SK-N-SH (cell line): ENCODE measurements around the gene DDX46. TPM values are rescaled to one million over a fixed set of nuclear protein-coding genes. Genes with fewer than 3 reads are reported as not detected.

Source experiments
- CTCF ChIA-PET: fragments of 300-600, 350-600 bp; formaldehyde crosslinking; extraction: SDS; loops from one replicate; lab custom pipeline; 2021; lab: Yijun Ruan, JAX
- POLR2A ChIA-PET: fragments of 350-600 bp; sonication (Branson Sonifier 250); formaldehyde crosslinking; extraction: SDS; loops from one replicate; lab custom pipeline; 2020; ENCODE audit warnings: antibody characterized with exemption, inconsistent platforms; lab: Yijun Ruan, JAX
- DNase-seq: peaks from one replicate; pipeline ENCODE4 v3.0.0; 2012
- H2AFZ ChIP-seq: fragments of 200-600 bp; sonication (generic); 2 replicates; pipeline ENCODE4 v1.8.1; 2016; ENCODE audit warnings: antibody characterized with exemption, mild to moderate bottlenecking, low read depth
- H3F3A ChIP-seq: fragments of 200-600 bp; sonication (generic); replicated peaks from 2 replicates; pipeline ENCODE3; 2016; ENCODE audit warnings: antibody characterized with exemption, mild to moderate bottlenecking; ENCODE audit not compliant: insufficient read depth
- H3K27ac ChIP-seq, 2 experiments: fragments of 200-500 bp in 1 of 2; fragments of 200-600 bp in 1 of 2; sonication (Bioruptor generic) in 1 of 2; sonication (generic), shearing (Covaris generic) in 1 of 2; 2 replicates each; pipeline versions ENCODE4 v1.5.1 to v1.6.1; 2014 to 2016; ENCODE audit warnings: low read depth in 2 of 2, inconsistent platforms in 1 of 2, low read length in 1 of 2, mild to moderate bottlenecking in 1 of 2, mixed read lengths in 1 of 2
- H3K27me3 ChIP-seq: fragments of 200-600 bp; sonication (generic), shearing (Covaris generic); 2 replicates; pipeline ENCODE4 v1.6.1; 2016; ENCODE audit warnings: mixed run types; ENCODE audit not compliant: insufficient read depth
- H3K36me3 ChIP-seq, 2 experiments: fragments of 200-500 bp in 1 of 2; fragments of 200-600 bp in 1 of 2; sonication (Bioruptor generic) in 1 of 2; sonication (generic) in 1 of 2; replicated peaks in 1 of 2; 2 replicates each; pipeline versions ENCODE3 to v1.5.1; 2014 to 2016; ENCODE audit warnings: low read length in 1 of 2, mild to moderate bottlenecking in 1 of 2; ENCODE audit not compliant: insufficient read depth in 2 of 2, control insufficient read depth in 1 of 2
- H3K4me1 ChIP-seq, 2 experiments: fragments of 200-500 bp in 1 of 2; fragments of 200-600 bp in 1 of 2; sonication (Bioruptor generic) in 1 of 2; sonication (generic), shearing (Covaris generic) in 1 of 2; 2 replicates each; pipeline versions ENCODE4 v1.5.1 to v1.6.1; 2014 to 2016; ENCODE audit warnings: low read depth in 1 of 2, low read length in 1 of 2, mixed run types in 1 of 2; ENCODE audit not compliant: insufficient read depth in 2 of 2, control insufficient read depth in 1 of 2
- H3K4me2 ChIP-seq: fragments of 200-600 bp; sonication (generic), shearing (Covaris generic); 2 replicates; pipeline ENCODE4 v1.6.1; 2017; ENCODE audit warnings: mixed run types
- H3K4me3 ChIP-seq, 2 experiments: fragments of 200-500 bp in 1 of 2; fragments of 200-600 bp in 1 of 2; sonication (Bioruptor generic) in 1 of 2; sonication (generic), shearing (Covaris generic) in 1 of 2; 2 replicates each; pipeline versions ENCODE4 v1.5.1 to v1.8.1; 2014 to 2016; ENCODE audit warnings: low read depth in 2 of 2, inconsistent platforms in 1 of 2, low read length in 1 of 2, mild to moderate bottlenecking in 1 of 2, mixed read lengths in 1 of 2, moderate library complexity in 1 of 2
- H3K79me2 ChIP-seq: fragments of 200-600 bp; sonication (generic); 2 replicates; pipeline ENCODE4 v1.8.1; 2017; ENCODE audit warnings: mild to moderate bottlenecking; ENCODE audit not compliant: insufficient read depth
- H3K9ac ChIP-seq: fragments of 200-600 bp; sonication (generic); 2 replicates; pipeline ENCODE4 v1.6.1; 2017; ENCODE audit warnings: mixed run types
- H3K9me2 ChIP-seq: fragments of 200-600 bp; sonication (generic); 2 replicates; pipeline ENCODE4 v1.6.1; 2017; ENCODE audit warnings: mixed run types
- H3K9me3 ChIP-seq: fragments of 200-600 bp; sonication (generic); 2 replicates; pipeline ENCODE4 v1.6.1; 2017; ENCODE audit warnings: mixed run types, mild to moderate bottlenecking, moderate library complexity
- H4K20me1 ChIP-seq: fragments of 200-600 bp; sonication (generic); 2 replicates; pipeline ENCODE4 v1.6.1; 2017; ENCODE audit warnings: mild to moderate bottlenecking, mixed run types; ENCODE audit not compliant: insufficient read depth
- ELF1 ChIP-seq: IDR thresholded peaks from 2 replicates; pipeline ENCODE4 v1.4.0; 2012
- EP300 ChIP-seq, 2 experiments: IDR thresholded peaks; 2 replicates each; pipeline versions ENCODE4 v1.4.0 to v1.6.1; 2012; ENCODE audit warnings: borderline replicate concordance in 1 of 2, low read depth in 1 of 2, low read length in 1 of 2
- FOXM1 ChIP-seq: IDR thresholded peaks from 2 replicates; pipeline ENCODE4 v1.4.0; 2012; ENCODE audit warnings: low read depth, mild to moderate bottlenecking
- GATA2 ChIP-seq: sonication (generic); formaldehyde crosslinking; IDR thresholded peaks from 2 replicates; pipeline ENCODE4 v1.5.0; 2020; ENCODE audit warnings: mild to moderate bottlenecking, missing genetic modification reagents
- MEF2A ChIP-seq: IDR thresholded peaks from 2 replicates; pipeline ENCODE4 v1.4.0; 2012; ENCODE audit warnings: low read depth, borderline replicate concordance
- NFIC ChIP-seq: IDR thresholded peaks from 2 replicates; pipeline ENCODE4 v1.4.0; 2012; ENCODE audit warnings: borderline replicate concordance
- RAD21 ChIP-seq: IDR thresholded peaks from 2 replicates; pipeline ENCODE4 v1.6.1; 2012; ENCODE audit warnings: mild to moderate bottlenecking, low read length
- RFX5 ChIP-seq: IDR thresholded peaks from 2 replicates; pipeline ENCODE4 v1.6.1; 2012; ENCODE audit warnings: mild to moderate bottlenecking, improper control_type of control experiment, low read length
- SMC3 ChIP-seq: IDR thresholded peaks from 2 replicates; pipeline ENCODE4 v1.6.1; 2012; ENCODE audit warnings: low read depth, low read length, improper control_type of control experiment
- TAF1 ChIP-seq: IDR thresholded peaks from 2 replicates; pipeline ENCODE4 v1.6.1; 2012; ENCODE audit warnings: low read depth, mild to moderate bottlenecking, low read length, moderate library complexity, borderline replicate concordance
- whole genome bisulfite sequencing: methylation state at CpG from one replicate; pipeline ENCODE4 v1.1.6; 2017; ENCODE audit warnings: low lambda C conversion rate; 5-methylcytosine and 5-hydroxymethylcytosine counted together
- polyA plus RNA-seq, 3 experiments: library from polyadenylated mRNA; depleted of rRNA; stranded (reverse); fragments of >200 nt; gene quantifications; 2 replicates each; pipeline ENCODE4 v1.2.3, GENCODE V29; 2012
- TF ChIP-seq, protein P1 (sequence below): IDR thresholded peaks from 2 replicates; pipeline ENCODE4 v1.4.0; 2012; ENCODE audit warnings: low read depth, borderline replicate concordance
- TF ChIP-seq, protein P2 (sequence below): IDR thresholded peaks from 2 replicates; pipeline ENCODE4 v1.4.0; 2012; ENCODE audit warnings: low read depth

Gene DDX46
- polyA plus RNA-seq, 1 of the 3 experiments (the other 2 are of a cell fraction): 20.3 TPM

DNA sequence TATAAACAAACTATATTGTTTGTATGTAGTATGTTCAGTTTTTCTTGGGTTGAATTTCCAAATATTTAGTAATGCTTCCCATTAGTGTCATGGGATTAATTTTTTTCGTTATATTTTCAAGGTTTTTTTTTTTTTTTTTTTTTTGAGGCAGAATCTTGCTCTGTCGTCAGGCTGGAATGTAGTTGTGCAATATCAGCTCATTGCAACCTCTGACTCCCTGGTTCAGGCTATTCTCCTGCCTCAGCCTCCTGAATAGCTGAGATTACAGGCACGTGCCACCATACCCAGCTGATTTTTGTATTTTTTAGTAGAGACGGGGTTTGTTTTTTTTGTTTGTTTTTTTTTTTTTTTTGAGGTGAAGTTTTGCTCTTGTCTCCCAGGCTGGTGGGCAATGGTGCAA is 10.6 kb downstream of the DDX46 start (continued):
- TF ChIP-seq TAF1 (no peak), NFIC (no peak), ELF1 (no peak), RAD21 (no peak)

DNA sequence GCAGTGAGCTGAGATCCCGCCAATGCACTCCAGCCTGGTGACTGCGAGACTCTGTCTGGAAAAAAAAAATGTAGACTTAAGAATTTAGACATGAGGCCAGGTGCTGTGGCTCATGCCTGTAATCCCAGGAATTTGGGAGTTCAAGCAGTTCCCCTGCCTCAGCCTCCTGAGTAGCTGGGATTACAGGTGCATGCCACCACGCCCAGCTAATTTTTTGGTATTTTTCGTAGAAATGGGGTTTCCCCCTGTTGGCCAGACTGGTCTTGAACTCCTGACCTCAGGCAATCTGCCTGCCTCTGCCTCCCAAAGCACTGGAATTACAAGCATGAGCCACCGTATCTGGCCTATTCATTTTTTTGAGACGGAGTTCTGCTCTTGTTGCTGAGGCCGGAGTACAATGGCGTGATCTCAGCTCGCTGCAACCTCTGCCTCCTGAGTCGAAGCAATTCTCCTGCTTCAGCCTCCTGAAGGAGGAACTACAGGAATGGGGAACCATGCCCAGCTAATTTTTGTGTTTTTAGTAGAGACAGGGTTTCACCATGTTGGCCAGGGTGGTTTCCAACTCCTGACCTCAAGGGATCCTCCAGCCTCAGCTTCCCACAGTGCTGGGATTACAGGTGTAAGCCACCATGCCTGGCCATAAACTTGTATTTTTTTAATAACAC is 14.0 kb downstream of the DDX46 start:
- Histone ChIP-seq H3K36me3 (peaks cover 37 to 75% of the 10 kb centered on the region in 2 experiments), H3K9me2 (no peaks in the 10 kb centered on the region), H3F3A (peaks cover 7% of the 10 kb centered on the region), H3K27me3 (no peaks in the 10 kb centered on the region), H3K9me3 (no peaks in the 10 kb centered on the region), H3K79me2 (peaks cover 29% of the 10 kb centered on the region), H2AFZ (no peak overlapping the region), H3K4me3 (no peak overlapping the region), H3K4me1 (no peaks in the 10 kb centered on the region), H4K20me1 (no peaks in the 10 kb centered on the region), H3K9ac (no peak overlapping the region), H3K27ac (no peak overlapping the region), H3K4me2 (no peak overlapping the region)
- ChIA-PET POLR2A (no interaction called here), CTCF (interaction anchor here (1.7 kb wide), 1 partner anchor 13 kb away, joined by 4 read pairs; no protein-coding TSS in a partner anchor)
- WGBS: 97% methylated on average over 10 of the region's 10 CpGs
- TF ChIP-seq MEF2A (no peak), GATA2 (CRISPR knock-in tag) (no peak), EP300 (IDR thresholded peaks at IDR 0.05; ENCODE audit: borderline replicate concordance in 1 of 2, low read depth in 1 of 2, low read length in 1 of 2) (no peak)
- TF ChIP-seq, protein P1, sequence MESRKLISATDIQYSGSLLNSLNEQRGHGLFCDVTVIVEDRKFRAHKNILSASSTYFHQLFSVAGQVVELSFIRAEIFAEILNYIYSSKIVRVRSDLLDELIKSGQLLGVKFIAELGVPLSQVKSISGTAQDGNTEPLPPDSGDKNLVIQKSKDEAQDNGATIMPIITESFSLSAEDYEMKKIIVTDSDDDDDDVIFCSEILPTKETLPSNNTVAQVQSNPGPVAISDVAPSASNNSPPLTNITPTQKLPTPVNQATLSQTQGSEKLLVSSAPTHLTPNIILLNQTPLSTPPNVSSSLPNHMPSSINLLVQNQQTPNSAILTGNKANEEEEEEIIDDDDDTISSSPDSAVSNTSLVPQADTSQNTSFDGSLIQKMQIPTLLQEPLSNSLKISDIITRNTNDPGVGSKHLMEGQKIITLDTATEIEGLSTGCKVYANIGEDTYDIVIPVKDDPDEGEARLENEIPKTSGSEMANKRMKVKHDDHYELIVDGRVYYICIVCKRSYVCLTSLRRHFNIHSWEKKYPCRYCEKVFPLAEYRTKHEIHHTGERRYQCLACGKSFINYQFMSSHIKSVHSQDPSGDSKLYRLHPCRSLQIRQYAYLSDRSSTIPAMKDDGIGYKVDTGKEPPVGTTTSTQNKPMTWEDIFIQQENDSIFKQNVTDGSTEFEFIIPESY: no peak
- no peak for DNase-seq

DNA sequence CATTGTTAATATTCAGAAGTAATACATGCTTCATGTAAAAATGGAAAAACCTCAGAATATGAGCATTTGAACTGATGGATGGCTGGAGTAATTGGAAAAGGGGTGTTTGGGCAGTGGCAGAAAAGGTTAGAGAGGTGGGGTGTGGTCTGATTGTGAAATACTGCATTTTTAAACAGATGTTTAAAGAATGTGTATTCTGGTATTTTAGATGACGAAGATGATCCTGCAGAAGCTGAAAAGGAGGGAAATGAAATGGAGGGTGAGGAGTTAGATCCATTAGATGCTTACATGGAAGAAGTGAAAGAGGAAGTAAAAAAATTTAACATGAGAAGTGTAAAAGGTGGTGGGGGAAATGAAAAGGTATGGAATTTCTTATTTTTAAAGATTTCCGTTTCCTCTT is 18.8 kb downstream of the DDX46 start:
- no peaks in the 10 kb centered on the region for H3K9me2 ChIP-seq
- CTCF ChIA-PET: interaction anchor here (1.1 to 1.2 kb wide), 2 partner anchors 15 to 34 kb away, joined by 3 read pairs; no protein-coding TSS in a partner anchor
- no peaks in the 10 kb centered on the region for H3K4me1 ChIP-seq
- H3K36me3 ChIP-seq: peaks cover 36 to 82% of the 10 kb centered on the region in 2 experiments
- H3K4me3 ChIP-seq: no peak overlapping the region
- H3K79me2 ChIP-seq: peaks cover 3% of the 10 kb centered on the region
- no peak overlapping the region for H2AFZ ChIP-seq
- H3K27ac ChIP-seq: no peak overlapping the region
- WGBS: 98% methylated on average over 2 of the region's 2 CpGs
- no peak for DNase-seq
- peaks cover 4% of the 10 kb centered on the region for H3F3A ChIP-seq
- no peak overlapping the region for H3K9ac ChIP-seq
- TF ChIP-seq FOXM1: no peak
- TF ChIP-seq, protein P2, sequence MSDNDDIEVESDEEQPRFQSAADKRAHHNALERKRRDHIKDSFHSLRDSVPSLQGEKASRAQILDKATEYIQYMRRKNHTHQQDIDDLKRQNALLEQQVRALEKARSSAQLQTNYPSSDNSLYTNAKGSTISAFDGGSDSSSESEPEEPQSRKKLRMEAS: no peak
- TF ChIP-seq SMC3: no peak
- no peak for TF ChIP-seq RFX5
- H3K4me2 ChIP-seq: no peak overlapping the region
- POLR2A ChIA-PET: no interaction called here
- H3K9me3 ChIP-seq: no peaks in the 10 kb centered on the region
- H4K20me1 ChIP-seq: no peaks in the 10 kb centered on the region
- H3K27me3 ChIP-seq: no peaks in the 10 kb centered on the region
